RWPE1 (cell line): Measurements from ENCODE around the gene RFESD.

ENCODE experiments used
- CTCF ChIA-PET: fragments of 350-600 bp; sonication (Branson Sonifier 250); formaldehyde crosslinking; extraction: SDS; loops from one replicate; lab custom pipeline; 2021; lab: Yijun Ruan, JAX
- POLR2A ChIA-PET: fragments of 400-600 bp; formaldehyde crosslinking; extraction: SDS; loops from one replicate; lab custom pipeline; 2020; ENCODE audit warnings: antibody characterized with exemption; ENCODE audit not compliant: low non-redundant PET; lab: Yijun Ruan, JAX
- DNase-seq: peaks from one replicate; pipeline ENCODE4 v3.0.0; 2012; ENCODE audit warnings: low spot score
- H3K27ac ChIP-seq: fragments of 450-650 bp; 2 replicates; pipeline ENCODE4 v1.5.1; 2017
- CTCF ChIP-seq: fragments of 450-650 bp; conservative IDR thresholded peaks from 2 replicates; pipeline ENCODE4 v1.5.1; 2017; ENCODE audit warnings: low read depth, mild to moderate bottlenecking

RFESD gene

GRCh38 chr5:95610546-95610945 lies 36.0 kb upstream of the RFESD start:
- no peak for TF ChIP-seq CTCF
- no peak for DNase-seq
- H3K27ac ChIP-seq: no peak overlapping the region
- ChIA-PET CTCF (interaction anchor here (1.2 kb wide), 1 partner anchor 54 kb away, joined by 3 read pairs; no protein-coding TSS in a partner anchor), POLR2A (no interaction called here)

- POLR2A ChIA-PET: no interaction called here
Measured at GRCh38 chr5:95611396-95611795, 35.2 kb upstream of the RFESD start.

GRCh38 chr5:95613514-95613913 lies 33.1 kb upstream of the RFESD start:
- CTCF ChIA-PET: no interaction called here
- no peak for DNase-seq
- POLR2A ChIA-PET: no interaction called here
- no peak overlapping the region for H3K27ac ChIP-seq
- no peak for TF ChIP-seq CTCF

More at GRCh38 chr5:95611396-95611795, 35.2 kb upstream of the RFESD start:
- no peak for TF ChIP-seq CTCF
- no peak overlapping the region for H3K27ac ChIP-seq
- DNase-seq: no peak
- CTCF ChIA-PET: interaction anchor here (0.6 kb wide), 1 partner anchor 34 kb away, joined by 5 read pairs; no protein-coding TSS in a partner anchor

GRCh38 chr5:95615164-95615467 lies 31.5 kb upstream of the RFESD start:
- DNase-seq: no peak
- no peak overlapping the region for H3K27ac ChIP-seq
- POLR2A ChIA-PET: no interaction called here
- CTCF ChIA-PET: no interaction called here
- TF ChIP-seq CTCF: no peak

- CTCF ChIA-PET: no interaction called here
- no peak overlapping the region for H3K27ac ChIP-seq
Measured at GRCh38 chr5:95617057-95617456, 29.5 kb upstream of the RFESD start.

GRCh38 chr5:95619096-95619495 lies 27.5 kb upstream of the RFESD start:
- CTCF ChIA-PET: interaction anchor here (0.7 kb wide), 1 partner anchor 223 kb away, joined by 3 read pairs; no protein-coding TSS in a partner anchor
- no peak overlapping the region for H3K27ac ChIP-seq
- POLR2A ChIA-PET: no interaction called here
- DNase-seq: no peak
- TF ChIP-seq CTCF: no peak

More at GRCh38 chr5:95617057-95617456, 29.5 kb upstream of the RFESD start:
- POLR2A ChIA-PET: no interaction called here
- TF ChIP-seq CTCF: no peak
- peak; percentile 96 for DNase-seq
